Measurements from ENCODE around the gene ST3GAL4. TPM values are rescaled to one million over a fixed set of nuclear protein-coding genes. Genes with fewer than 3 reads are reported as not detected.

The ST3GAL4 gene
- polyA plus RNA-seq, 1 of the 3 experiments (the other 2 are of a cell fraction): 32.0 TPM

- Histone ChIP-seq H4K20me1 (ENCODE audit: insufficient read depth) (no peaks in the 10 kb centered on the region), H2AFZ (ENCODE audit: low read depth) (no peak overlapping the region), H3K36me3 (replicated peaks in 1 of 2; ENCODE audit: control insufficient read depth in 1 of 2, insufficient read depth in 2 of 2, low read length in 1 of 2) (peaks cover 0 to 8% of the 10 kb centered on the region in 2 experiments), H3F3A (replicated peaks; ENCODE audit: insufficient read depth) (no peaks in the 10 kb centered on the region), H3K4me1 (ENCODE audit: control insufficient read depth in 1 of 2, insufficient read depth in 2 of 2, low read depth in 1 of 2, low read length in 1 of 2) (peaks cover 0 to 3% of the 10 kb centered on the region in 2 experiments; a peak in 1 of 4 replicates), H3K27ac (ENCODE audit: low read depth in 2 of 2, low read length in 1 of 2) (no peak overlapping the region), H3K79me2 (ENCODE audit: insufficient read depth) (no peaks in the 10 kb centered on the region), H3K4me2 (no peak overlapping the region), H3K9ac (no peak overlapping the region), H3K9me3 (no peaks in the 10 kb centered on the region), H3K4me3 (ENCODE audit: low read depth in 2 of 2, low read length in 1 of 2) (no peak overlapping the region), H3K27me3 (ENCODE audit: insufficient read depth) (no peaks in the 10 kb centered on the region), H3K9me2 (no peaks in the 10 kb centered on the region)
- CTCF ChIA-PET: interaction anchor here (0.7 to 2.4 kb wide), 2 partner anchors 11 to 106 kb away, joined by 3 to 8 read pairs; no protein-coding TSS in a partner anchor
- TF ChIP-seq ELF1 (IDR thresholded peaks at IDR 0.05) (no peak), NRF1 (IDR thresholded peaks at IDR 0.05; ENCODE audit: low read depth, low read length) (no peak), TEAD4 (IDR thresholded peaks at IDR 0.05; ENCODE audit: borderline replicate concordance, insufficient read depth) (no peak), TAF1 (IDR thresholded peaks at IDR 0.05; ENCODE audit: borderline replicate concordance, low read depth, low read length) (no peak), USF1 (IDR thresholded peaks at IDR 0.05; ENCODE audit: borderline replicate concordance, low read depth) (no peak), GABPA (IDR thresholded peaks at IDR 0.05; ENCODE audit: low read depth) (no peak), YY1 (IDR thresholded peaks at IDR 0.05; ENCODE audit: low read depth) (no peak), REST (IDR thresholded peaks at IDR 0.05; ENCODE audit: low read depth, low read length) (no peak)
- DNase-seq: no peak
- POLR2A ChIA-PET: no interaction called here
- 97% methylated on average over 8 of the region's 11 CpGs for WGBS (ENCODE audit: low lambda C conversion rate)
Observed at GRCh38 chr11:126413426-126413825, 57.9 kb downstream of the ST3GAL4 start.

GRCh38 chr11:126413843-126414405 is 58.4 kb downstream of the ST3GAL4 start:
- ChIA-PET POLR2A (no interaction called here), CTCF (no interaction called here)
- Histone ChIP-seq H3K4me2 (no peak overlapping the region), H3F3A (replicated peaks; ENCODE audit: insufficient read depth) (no peaks in the 10 kb centered on the region), H3K36me3 (replicated peaks in 1 of 2; ENCODE audit: control insufficient read depth in 1 of 2, insufficient read depth in 2 of 2, low read length in 1 of 2) (peaks cover 0 to 4% of the 10 kb centered on the region in 2 experiments), H3K4me3 (ENCODE audit: low read depth in 2 of 2, low read length in 1 of 2) (no peak overlapping the region), H4K20me1 (ENCODE audit: insufficient read depth) (no peaks in the 10 kb centered on the region), H3K79me2 (ENCODE audit: insufficient read depth) (no peaks in the 10 kb centered on the region), H3K9me3 (no peaks in the 10 kb centered on the region), H2AFZ (ENCODE audit: low read depth) (no peak overlapping the region), H3K4me1 (ENCODE audit: control insufficient read depth in 1 of 2, insufficient read depth in 2 of 2, low read depth in 1 of 2, low read length in 1 of 2) (peaks cover 0 to 3% of the 10 kb centered on the region in 2 experiments; a peak in 1 of 4 replicates), H3K9ac (no peak overlapping the region), H3K27ac (ENCODE audit: low read depth in 2 of 2, low read length in 1 of 2) (no peak overlapping the region), H3K9me2 (no peaks in the 10 kb centered on the region), H3K27me3 (ENCODE audit: insufficient read depth) (no peaks in the 10 kb centered on the region)
- TF ChIP-seq USF2 (IDR thresholded peaks at IDR 0.05; ENCODE audit: borderline replicate concordance, low read depth, low read length) (no peak), SIN3A (IDR thresholded peaks at IDR 0.05; ENCODE audit: borderline replicate concordance, low read depth, low read length) (no peak)
- 84% methylated on average over 4 of the region's 9 CpGs for WGBS (ENCODE audit: low lambda C conversion rate)
- DNase-seq: no peak
